Prostate gland (tissue), 2 donors: ENCODE results near the gene AGPAT4. TPM values are rescaled to one million over a fixed set of nuclear protein-coding genes. Genes with fewer than 3 reads are reported as not detected.

Experiments
- DNase-seq: peaks from one replicate; pipeline ENCODE4 v3.0.0-alpha.2; 2019; ENCODE audit warnings: low spot score
- H3K27ac ChIP-seq, 2 donors: fragments of 200-600 bp; sonication (generic); 2 replicates each; pipeline ENCODE4 v1.5.1; 2017 to 2019
- H3K27me3 ChIP-seq: fragments of 200-600 bp; sonication (generic); replicated peaks from 2 replicates; pipeline ENCODE4 v1.5.1; 2019; ENCODE audit not compliant: insufficient read depth
- H3K36me3 ChIP-seq, 2 donors: fragments of 200-600 bp; sonication (generic); 1 replicate in 1 of 2; 2 replicates in 1 of 2; pipeline versions ENCODE4 v1.5.1 to v1.8.1; 2017 to 2019
- H3K4me1 ChIP-seq: fragments of 200-600 bp; sonication (generic); replicated peaks from 2 replicates; pipeline ENCODE4 v1.5.1; 2019
- H3K4me3 ChIP-seq, 2 donors: fragments of 200-600 bp; sonication (generic); 2 replicates each; pipeline ENCODE4 v1.5.1; 2017 to 2019
- H3K9me3 ChIP-seq: fragments of 200-600 bp; sonication (generic); 2 replicates; pipeline ENCODE4 v1.5.1; 2017
- POLR2A ChIP-seq: fragments of 450-650 bp; IDR thresholded peaks from one replicate; pipeline ENCODE4 v1.6.1; 2016; ENCODE audit warnings: antibody characterized with exemption, mild to moderate bottlenecking
- POLR2AphosphoS5 ChIP-seq: sonication (generic); formaldehyde crosslinking; IDR thresholded peaks from one replicate; pipeline ENCODE4 v1.6.1; 2017; ENCODE audit warnings: antibody characterized with exemption
- WGBS: methylation state at CpG from one replicate; pipeline ENCODE4 v1.1.5; 2018; 5-methylcytosine and 5-hydroxymethylcytosine counted together
- intact Hi-C: fragments of 100-400 bp; cut with DNase I; formaldehyde crosslinking; loops from one replicate; pipeline ENCODE4 v1.14.2; 2022
- total RNA-seq, 2 donors: library from RNA; depleted of rRNA; stranded (reverse); fragments of >200 nt; gene quantifications; one replicate each; pipeline ENCODE4 v1.1.0, GENCODE V29; 2016
- TF ChIP-seq, protein P1 (sequence below), 4 experiments: fragments of 200-600 bp in 2 of 4; fragments of 450-650 bp in 2 of 4; sonication (generic) in 2 of 4; IDR thresholded peaks; 1 replicate in 3 of 4; 2 replicates in 1 of 4; pipeline ENCODE4 v1.5.1; 2016 to 2019; ENCODE audit warnings: antibody characterized with exemption in 4 of 4, mild to moderate bottlenecking in 2 of 4, moderate library complexity in 2 of 4

The AGPAT4 gene
- total RNA-seq, 2 donors from 2014 or later, result 1.7 to 4.2 TPM

DNA sequence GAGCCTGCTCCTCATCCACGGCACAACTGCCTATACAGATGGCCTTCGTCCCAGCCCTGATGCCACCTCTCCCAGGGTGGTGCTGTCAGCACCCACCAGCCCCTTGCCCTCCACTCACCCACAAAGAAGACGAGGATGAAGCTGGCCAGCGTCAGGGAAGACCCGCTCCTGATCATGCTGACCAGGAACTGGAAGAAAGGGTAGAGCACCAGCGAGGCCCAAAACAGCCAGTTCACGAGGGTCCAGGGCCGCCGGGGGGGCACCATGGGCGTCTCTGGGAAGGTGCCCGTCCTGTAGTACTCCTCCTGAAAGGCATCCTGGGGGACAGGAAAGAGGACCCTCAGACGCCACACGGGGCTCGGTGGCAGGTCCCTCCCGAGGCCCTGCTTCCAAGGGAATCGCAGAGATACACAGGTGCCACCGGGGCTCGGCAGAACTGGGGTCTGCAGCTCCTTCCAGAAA, 134.5 kb downstream of the AGPAT4 start:
- H3K27me3 ChIP-seq, result no peaks in the 10 kb centered on the region
- H3K4me1 ChIP-seq, result no peaks in the 10 kb centered on the region
- TF ChIP-seq, protein P1, sequence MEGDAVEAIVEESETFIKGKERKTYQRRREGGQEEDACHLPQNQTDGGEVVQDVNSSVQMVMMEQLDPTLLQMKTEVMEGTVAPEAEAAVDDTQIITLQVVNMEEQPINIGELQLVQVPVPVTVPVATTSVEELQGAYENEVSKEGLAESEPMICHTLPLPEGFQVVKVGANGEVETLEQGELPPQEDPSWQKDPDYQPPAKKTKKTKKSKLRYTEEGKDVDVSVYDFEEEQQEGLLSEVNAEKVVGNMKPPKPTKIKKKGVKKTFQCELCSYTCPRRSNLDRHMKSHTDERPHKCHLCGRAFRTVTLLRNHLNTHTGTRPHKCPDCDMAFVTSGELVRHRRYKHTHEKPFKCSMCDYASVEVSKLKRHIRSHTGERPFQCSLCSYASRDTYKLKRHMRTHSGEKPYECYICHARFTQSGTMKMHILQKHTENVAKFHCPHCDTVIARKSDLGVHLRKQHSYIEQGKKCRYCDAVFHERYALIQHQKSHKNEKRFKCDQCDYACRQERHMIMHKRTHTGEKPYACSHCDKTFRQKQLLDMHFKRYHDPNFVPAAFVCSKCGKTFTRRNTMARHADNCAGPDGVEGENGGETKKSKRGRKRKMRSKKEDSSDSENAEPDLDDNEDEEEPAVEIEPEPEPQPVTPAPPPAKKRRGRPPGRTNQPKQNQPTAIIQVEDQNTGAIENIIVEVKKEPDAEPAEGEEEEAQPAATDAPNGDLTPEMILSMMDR (IDR thresholded peaks at IDR 0.05), result no peak
- TF ChIP-seq POLR2A, result no peak
- no peak for TF ChIP-seq POLR2AphosphoS5
- no peak overlapping the region for H3K27ac ChIP-seq
- intact Hi-C loops, result no loop called here
- H3K36me3 ChIP-seq, result no peaks in the 10 kb centered on the region
- WGBS, result 95% methylated on average over 18 of the region's 18 CpGs
- H3K9me3 ChIP-seq, result no peaks in the 10 kb centered on the region
- H3K4me3 ChIP-seq, result no peak overlapping the region
- no peak for DNase-seq

DNA sequence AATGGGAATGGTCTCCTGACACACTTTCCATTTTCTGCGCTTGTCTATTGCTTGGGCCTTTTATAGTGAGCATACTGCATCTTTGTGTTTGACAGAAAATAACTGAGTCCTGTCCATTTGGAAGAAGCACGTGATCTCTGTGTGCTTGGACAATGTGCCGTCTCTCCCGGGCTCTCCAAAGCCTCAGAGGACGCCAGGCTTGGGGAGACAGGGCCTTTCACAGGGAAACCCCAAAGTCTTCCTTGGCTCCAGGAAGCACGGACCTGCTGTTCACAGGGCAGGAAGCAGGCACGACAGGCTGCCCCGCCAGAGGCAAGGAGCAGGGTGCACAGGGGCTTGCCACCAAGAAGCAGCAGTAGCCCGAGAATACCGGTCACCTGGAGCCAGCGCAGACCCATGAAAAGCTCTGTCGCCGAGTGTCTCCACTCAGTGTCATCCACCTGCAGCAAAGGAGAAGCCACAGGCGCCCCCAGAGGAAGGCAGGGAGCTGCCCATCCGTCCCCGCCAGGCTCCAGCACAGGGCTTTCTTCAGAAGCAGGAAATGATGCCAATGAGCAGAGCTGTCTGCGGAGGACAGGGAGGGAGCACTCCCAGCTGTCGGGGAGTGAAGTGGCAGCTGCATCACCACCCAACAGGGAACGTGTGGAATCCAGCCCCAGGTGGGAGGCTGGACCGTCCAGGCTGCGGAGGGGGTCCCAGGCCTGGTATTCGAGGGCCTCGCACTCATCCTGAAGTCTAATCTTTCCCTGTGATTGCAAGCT, 135.1 kb downstream of the AGPAT4 start:
- H3K4me3 ChIP-seq, result no peak overlapping the region
- H3K27ac ChIP-seq, result no peak overlapping the region
- no peak for DNase-seq
- H3K9me3 ChIP-seq, result no peaks in the 10 kb centered on the region
- no peaks in the 10 kb centered on the region for H3K4me1 ChIP-seq
- intact Hi-C loops, result no loop called here
- TF ChIP-seq, protein P1 (IDR thresholded peaks at IDR 0.05), result no peak
- TF ChIP-seq POLR2A, result no peak
- TF ChIP-seq POLR2AphosphoS5, result no peak
- H3K36me3 ChIP-seq, result no peaks in the 10 kb centered on the region
- H3K27me3 ChIP-seq, result no peaks in the 10 kb centered on the region
- WGBS, result 96% methylated on average over 23 of the region's 23 CpGs

DNA sequence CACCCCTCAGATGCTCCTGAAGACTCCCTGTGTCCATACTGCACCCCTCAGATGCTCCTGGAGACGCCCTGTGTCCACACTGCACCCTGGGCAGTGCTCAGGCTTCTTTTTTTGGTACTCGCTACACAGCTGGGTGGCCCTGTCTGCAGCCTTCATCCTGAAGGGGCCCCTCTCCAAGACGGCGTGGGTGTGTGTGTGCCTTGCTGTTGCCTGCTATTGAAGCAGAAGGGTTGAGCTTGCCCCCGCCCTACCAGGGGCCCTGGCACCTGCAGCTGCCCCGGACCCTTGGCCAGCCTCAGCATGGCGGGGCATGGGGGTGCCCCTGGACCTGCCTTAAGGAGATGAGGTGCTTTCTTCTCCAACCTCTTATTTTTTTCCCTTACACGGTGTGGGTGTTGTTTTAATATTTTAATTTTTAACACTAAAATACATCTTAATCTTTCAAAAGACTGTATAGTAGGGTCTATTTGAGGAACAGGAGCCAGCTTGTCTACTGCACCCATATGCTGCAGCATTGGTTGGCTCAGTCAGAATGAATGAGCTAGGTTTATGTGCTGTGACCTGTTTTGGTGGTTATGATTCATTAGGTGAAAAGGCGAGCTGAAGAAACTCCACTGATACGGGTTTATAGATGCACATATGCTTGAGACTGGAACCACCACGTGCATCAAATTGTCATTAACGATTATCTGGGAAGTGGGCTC, 135.9 kb downstream of the AGPAT4 start:
- no peak for TF ChIP-seq POLR2A
- TF ChIP-seq POLR2AphosphoS5, result no peak
- TF ChIP-seq, protein P1 (IDR thresholded peaks at IDR 0.05), result no peak
- no peaks in the 10 kb centered on the region for H3K9me3 ChIP-seq
- H3K36me3 ChIP-seq, result no peaks in the 10 kb centered on the region
- DNase-seq, result no peak
- H3K27ac ChIP-seq, result no peak overlapping the region
- H3K4me3 ChIP-seq, result no peak overlapping the region
- no peaks in the 10 kb centered on the region for H3K4me1 ChIP-seq
- WGBS, result 87% methylated on average over 12 of the region's 12 CpGs
- intact Hi-C loops, result no loop called here
- H3K27me3 ChIP-seq, result no peaks in the 10 kb centered on the region

DNA sequence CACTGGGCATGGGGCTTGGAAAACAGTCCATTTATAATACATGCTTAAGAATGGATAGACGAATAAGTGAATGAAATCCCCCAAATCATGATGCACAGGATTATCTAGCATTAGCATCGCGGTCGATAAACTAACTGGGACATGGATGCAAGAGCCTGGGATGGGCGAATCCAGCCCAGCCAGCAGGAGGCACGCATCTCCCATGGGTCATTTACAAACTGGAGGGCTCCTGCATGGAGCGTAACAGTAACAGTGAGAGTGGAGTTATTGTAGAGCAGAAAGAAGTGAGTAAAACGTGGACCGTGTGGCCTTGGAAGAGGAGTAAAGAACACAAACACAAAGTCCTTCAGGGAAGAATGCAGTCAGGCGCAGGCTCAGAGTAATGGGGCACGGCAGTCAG, 136.5 kb downstream of the AGPAT4 start:
- intact Hi-C loops, result no loop called here
- no peak overlapping the region for H3K27ac ChIP-seq
- no peak for DNase-seq
- no peaks in the 10 kb centered on the region for H3K27me3 ChIP-seq
- no peaks in the 10 kb centered on the region for H3K36me3 ChIP-seq
- H3K9me3 ChIP-seq, result no peaks in the 10 kb centered on the region
- whole genome bisulfite sequencing, result 96% methylated on average over 11 of the region's 11 CpGs
- H3K4me3 ChIP-seq, result no peak overlapping the region
- TF ChIP-seq, protein P1 (IDR thresholded peaks at IDR 0.05), result no peak
- TF ChIP-seq POLR2AphosphoS5 (no peak), POLR2A (no peak)
- H3K4me1 ChIP-seq, result no peaks in the 10 kb centered on the region
